Measurements from ENCODE around the gene RAPGEF1. TPM values are rescaled to one million over a fixed set of nuclear protein-coding genes. Genes with fewer than 3 reads are reported as not detected.

Gene RAPGEF1
- total RNA-seq, 1 experiment from 2014 or later: 55.6 TPM

DNA sequence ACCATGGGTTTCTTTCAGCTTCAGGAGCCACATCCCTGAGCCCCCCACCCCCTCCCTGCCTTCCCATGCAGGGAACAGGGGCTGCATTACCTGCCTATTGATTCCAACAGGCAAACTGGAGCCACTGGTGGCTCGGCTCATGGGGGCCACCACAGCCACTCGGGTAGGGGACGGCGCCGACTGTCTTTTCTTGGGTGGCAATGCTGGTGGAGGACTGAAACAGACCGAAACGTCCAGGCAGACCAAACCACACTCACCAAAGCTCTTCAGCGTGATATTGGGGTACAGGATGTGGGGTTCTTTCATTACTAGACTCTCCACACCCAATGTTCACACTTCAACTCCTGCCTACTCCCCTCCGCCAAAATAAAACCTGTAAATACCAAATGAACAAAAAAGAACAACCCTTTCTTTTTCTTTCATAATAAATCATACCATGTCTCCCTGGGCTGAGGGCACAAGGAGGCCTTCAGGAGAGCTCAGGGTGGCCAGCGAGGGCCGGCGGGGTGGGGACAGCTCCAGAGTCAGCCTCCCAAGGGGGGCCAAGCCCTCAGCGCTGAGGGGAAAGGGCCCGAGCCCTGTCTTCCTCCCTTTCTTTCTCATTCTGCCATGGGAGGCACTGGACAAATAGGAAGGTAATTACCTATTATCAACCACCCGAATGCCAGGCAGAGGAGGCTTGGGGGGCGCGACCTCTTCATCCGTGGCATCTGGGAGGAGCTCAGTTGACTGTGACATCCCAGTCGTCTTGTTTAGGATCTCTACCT lies 111.2 kb downstream of the RAPGEF1 start:
- H3K14ac ChIP-seq (ENCODE audit: insufficient read depth, low read length): no peak overlapping the region
- Mint-ChIP-seq H3K36me3 (ENCODE audit: insufficient read depth in 1 of 3, low read depth in 3 of 3) (peaks cover 8 to 31% (median 27%) of the 10 kb centered on the region in 3 experiments), H3K4me1 (peaks cover 16 to 17% of the 10 kb centered on the region in 2 experiments; a peak in 3 of 4 replicates), H3K27ac (peak overlapping the region in 2 of 3 experiments; percentile 7 to 37; a peak in 1 of 7 replicates), H3K4me3 (no peak overlapping the region), H3K27me3 (ENCODE audit: low read depth) (no peaks in the 10 kb centered on the region), H3K9me3 (no peaks in the 10 kb centered on the region)
- no peak overlapping the region for H4K8ac ChIP-seq (replicated peaks; ENCODE audit: insufficient read length, low read depth, low read length)
- H3K18ac ChIP-seq (ENCODE audit: insufficient read length, low read depth, low read length): no peak overlapping the region
- H2BK12ac ChIP-seq (ENCODE audit: insufficient read length, low read depth, low read length): no peak overlapping the region
- WGBS (ENCODE audit: extremely low coverage, insufficient read length, low lambda C conversion rate): no CpG with 5 or more reads among the region's 19 CpGs
- no peak overlapping the region for H3T11ph ChIP-seq (ENCODE audit: low read length)
- no peaks in the 10 kb centered on the region for H3K23me2 ChIP-seq (ENCODE audit: insufficient read length, low read depth, low read length, poor library complexity, severe bottlenecking)
- H3K56ac ChIP-seq (ENCODE audit: insufficient read length, low read depth, low read length): no peak overlapping the region
- no peak overlapping the region for H2BK20ac ChIP-seq (ENCODE audit: low read depth, low read length, poor library complexity, severe bottlenecking)
- H3K4me1 ChIP-seq (ENCODE audit: insufficient read depth, low read length): no peaks in the 10 kb centered on the region; the same call in 1 of the 2 replicates
- no peak overlapping the region for H3K4me2 ChIP-seq (ENCODE audit: insufficient read depth, insufficient read length, low read length)
- H3K79me1 ChIP-seq (ENCODE audit: insufficient read depth, low read depth, low read length, poor library complexity, severe bottlenecking): no peaks in the 10 kb centered on the region
- H2BK120ac ChIP-seq (ENCODE audit: low read depth, low read length, poor library complexity, severe bottlenecking): no peak overlapping the region
- H3K27me3 ChIP-seq (ENCODE audit: insufficient read depth, low read length): no peaks in the 10 kb centered on the region
- H2AFZ ChIP-seq (ENCODE audit: low read length): no peak overlapping the region
- H2BK5ac ChIP-seq (ENCODE audit: insufficient read length, low read length): no peak overlapping the region
- no peaks in the 10 kb centered on the region for H4K20me1 ChIP-seq (ENCODE audit: control insufficient read depth, insufficient read depth, insufficient read length)
- no peak for DNase-seq
- TF ChIP-seq, protein P1, sequence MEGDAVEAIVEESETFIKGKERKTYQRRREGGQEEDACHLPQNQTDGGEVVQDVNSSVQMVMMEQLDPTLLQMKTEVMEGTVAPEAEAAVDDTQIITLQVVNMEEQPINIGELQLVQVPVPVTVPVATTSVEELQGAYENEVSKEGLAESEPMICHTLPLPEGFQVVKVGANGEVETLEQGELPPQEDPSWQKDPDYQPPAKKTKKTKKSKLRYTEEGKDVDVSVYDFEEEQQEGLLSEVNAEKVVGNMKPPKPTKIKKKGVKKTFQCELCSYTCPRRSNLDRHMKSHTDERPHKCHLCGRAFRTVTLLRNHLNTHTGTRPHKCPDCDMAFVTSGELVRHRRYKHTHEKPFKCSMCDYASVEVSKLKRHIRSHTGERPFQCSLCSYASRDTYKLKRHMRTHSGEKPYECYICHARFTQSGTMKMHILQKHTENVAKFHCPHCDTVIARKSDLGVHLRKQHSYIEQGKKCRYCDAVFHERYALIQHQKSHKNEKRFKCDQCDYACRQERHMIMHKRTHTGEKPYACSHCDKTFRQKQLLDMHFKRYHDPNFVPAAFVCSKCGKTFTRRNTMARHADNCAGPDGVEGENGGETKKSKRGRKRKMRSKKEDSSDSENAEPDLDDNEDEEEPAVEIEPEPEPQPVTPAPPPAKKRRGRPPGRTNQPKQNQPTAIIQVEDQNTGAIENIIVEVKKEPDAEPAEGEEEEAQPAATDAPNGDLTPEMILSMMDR (conservative IDR thresholded peaks at IDR 0.05): no peak
- H3K9me3 ChIP-seq (ENCODE audit: control insufficient read depth, low read depth, low read length): no peaks in the 10 kb centered on the region
- no peak overlapping the region for H3K4ac ChIP-seq (ENCODE audit: low read depth, low read length)
- H3K23ac ChIP-seq (ENCODE audit: insufficient read length, low read depth, low read length): no peak overlapping the region
- H2AK5ac ChIP-seq (ENCODE audit: insufficient read length, low read length): no peak overlapping the region
- no peak overlapping the region for H4K5ac ChIP-seq (ENCODE audit: insufficient read length, low read depth, low read length)
- H3K79me2 ChIP-seq (ENCODE audit: insufficient read depth, low read length): no peaks in the 10 kb centered on the region
- no peak overlapping the region for H2BK15ac ChIP-seq (ENCODE audit: low read depth, low read length)
- H3K9ac ChIP-seq (ENCODE audit: extremely low read depth, insufficient read length, low read length): no peak overlapping the region
- no peak overlapping the region for H4K91ac ChIP-seq (ENCODE audit: insufficient read length, low read depth, low read length)
- H3K27ac ChIP-seq (ENCODE audit: insufficient read length, low read depth, low read length): no peak overlapping the region

Data from H9 (cell line).